Esophagus muscularis mucosa (tissue), 3 donors: ENCODE data around the gene DNAH11.

Source experiments
- CTCF ChIP-seq, 3 experiments: fragments of 200-600 bp in 2 of 3; fragments of 450-650 bp in 1 of 3; sonication (generic) in 2 of 3; IDR thresholded peaks; one replicate each; pipeline ENCODE4 v1.5.1; 2017 to 2019; ENCODE audit warnings: antibody characterized with exemption in 3 of 3, mild to moderate bottlenecking in 2 of 3, moderate library complexity in 1 of 3
- EP300 ChIP-seq: sonication (generic); formaldehyde crosslinking; IDR thresholded peaks from one replicate; pipeline ENCODE4 v1.6.1; 2017; ENCODE audit warnings: antibody characterized with exemption

GRCh38 chr7:21828841-21829240 is 286.0 kb downstream of the DNAH11 start:
- TF ChIP-seq CTCF (IDR thresholded peaks at IDR 0.05): no peak
- no peak for TF ChIP-seq EP300
